WTC11 (cell line): Measurements from ENCODE around the gene CCDC92. TPM values are rescaled to one million over a fixed set of nuclear protein-coding genes. Genes with fewer than 3 reads are reported as not detected.

Source experiments
- ATAC-seq: fragments of 200-7000 bp; cut with Tn5 transposase; 2 replicates; pipeline ENCODE4 v1.10.0; 2021; ENCODE audit warnings: mild to moderate bottlenecking, moderate library complexity
- CTCF ChIA-PET: fragments of 300-600 bp; sonication (Branson Sonifier 250); formaldehyde crosslinking; loops from one replicate; lab custom pipeline; 2021; ENCODE audit warnings: antibody characterized with exemption; lab: Charles Lee
- POLR2A ChIA-PET: fragments of 350-600 bp; sonication (Branson Sonifier 250); formaldehyde crosslinking; loops from one replicate; lab custom pipeline; 2021; ENCODE audit warnings: antibody characterized with exemption; lab: Charles Lee
- DNase-seq: peaks from one replicate; pipeline ENCODE4 v3.0.0; 2021; ENCODE audit warnings: low spot score
- H3K27ac Mint-ChIP-seq: 2 replicates; pipeline ENCODE4 v1.8.0; 2021; ENCODE audit warnings: mixed read lengths
- H3K27me3 Mint-ChIP-seq: 2 replicates; pipeline ENCODE4 v1.8.0; 2021; ENCODE audit warnings: low read depth, mild to moderate bottlenecking, moderate library complexity, mixed read lengths
- H3K36me3 Mint-ChIP-seq: 2 replicates; pipeline ENCODE4 v1.8.0; 2021; ENCODE audit warnings: mixed read lengths
- H3K4me1 Mint-ChIP-seq: 2 replicates; pipeline ENCODE4 v1.8.0; 2022; ENCODE audit warnings: mixed read lengths
- H3K4me3 Mint-ChIP-seq: 2 replicates; pipeline ENCODE4 v1.8.0; 2021; ENCODE audit warnings: mild to moderate bottlenecking, moderate library complexity, mixed read lengths
- H3K9me3 Mint-ChIP-seq: 2 replicates; pipeline ENCODE4 v1.8.0; 2021; ENCODE audit warnings: mixed read lengths
- CBFB ChIP-seq: sonication (generic); formaldehyde crosslinking; IDR thresholded peaks from 2 replicates; pipeline ENCODE4 v1.8.1; 2022; ENCODE audit warnings: mild to moderate bottlenecking, low read depth, missing genetic modification reagents
- EMX1 ChIP-seq: fragments of 250-450 bp; sonication (Bioruptor Pico); IDR thresholded peaks from 2 replicates; pipeline ENCODE4 v1.8.0; 2021; ENCODE audit warnings: mild to moderate bottlenecking
- FOXJ3 ChIP-seq: sonication (generic); formaldehyde crosslinking; IDR thresholded peaks from 2 replicates; pipeline ENCODE4 v1.9.0; 2021; ENCODE audit warnings: missing genetic modification reagents, mild to moderate bottlenecking, borderline replicate concordance
- FOXP1 ChIP-seq: sonication (generic); formaldehyde crosslinking; IDR thresholded peaks from 2 replicates; pipeline ENCODE4 v1.8.0; 2022; ENCODE audit warnings: missing genetic modification reagents, mild to moderate bottlenecking, moderate library complexity, borderline replicate concordance
- GABPB1 ChIP-seq: sonication (generic); formaldehyde crosslinking; IDR thresholded peaks from 2 replicates; pipeline ENCODE4 v1.8.1; 2023; ENCODE audit warnings: mild to moderate bottlenecking, missing genetic modification reagents
- HMGA2 ChIP-seq: fragments of 250-450 bp; sonication (Bioruptor Pico); IDR thresholded peaks from 2 replicates; pipeline ENCODE4 v1.4.0; 2021; ENCODE audit warnings: mild to moderate bottlenecking, moderate library complexity
- MYBL2 ChIP-seq: sonication (generic); formaldehyde crosslinking; IDR thresholded peaks from 2 replicates; pipeline ENCODE4 v1.8.1; 2023; ENCODE audit warnings: mild to moderate bottlenecking, moderate library complexity, missing genetic modification reagents
- NR1H2 ChIP-seq: sonication (generic); formaldehyde crosslinking; IDR thresholded peaks from 2 replicates; pipeline ENCODE4 v1.9.0; 2021; ENCODE audit warnings: mild to moderate bottlenecking, moderate library complexity, missing genetic modification reagents
- NR3C1 ChIP-seq: sonication (generic); formaldehyde crosslinking; conservative IDR thresholded peaks from 2 replicates; pipeline ENCODE4 v1.8.1; 2023; ENCODE audit warnings: low read depth, mild to moderate bottlenecking, missing genetic modification reagents
- PRRX2 ChIP-seq: fragments of 250-450 bp; sonication (Bioruptor Pico); IDR thresholded peaks from 2 replicates; pipeline ENCODE4 v1.8.0; 2021; ENCODE audit warnings: mild to moderate bottlenecking
- SMAD4 ChIP-seq: sonication (generic); formaldehyde crosslinking; IDR thresholded peaks from 2 replicates; pipeline ENCODE4 v1.8.0; 2022; ENCODE audit warnings: mild to moderate bottlenecking, missing genetic modification reagents
- TCF7 ChIP-seq: sonication (generic); formaldehyde crosslinking; IDR thresholded peaks from 2 replicates; pipeline ENCODE4 v1.8.0; 2022; ENCODE audit warnings: mild to moderate bottlenecking, low read depth, missing genetic modification reagents, moderate library complexity
- ZNF232 ChIP-seq: sonication (generic); formaldehyde crosslinking; IDR thresholded peaks from 2 replicates; pipeline ENCODE4 v1.8.0; 2022; ENCODE audit warnings: mild to moderate bottlenecking, missing genetic modification reagents
- total RNA-seq: library from RNA; stranded (reverse); gene quantifications from 3 replicates; pipeline ENCODE4 v1.2.3, GENCODE V29; 2021
- TF ChIP-seq, protein P1 (sequence below): sonication (generic); formaldehyde crosslinking; IDR thresholded peaks from 2 replicates; pipeline ENCODE4 v1.8.0; 2022; ENCODE audit warnings: mild to moderate bottlenecking, missing genetic modification reagents
- TF ChIP-seq, protein P2 (sequence below): sonication (generic); formaldehyde crosslinking; IDR thresholded peaks from 2 replicates; pipeline ENCODE4 v1.8.1; 2022; ENCODE audit warnings: mild to moderate bottlenecking, missing genetic modification reagents, moderate library complexity, borderline replicate concordance
- TF ChIP-seq, protein P3 (sequence below): sonication (generic); formaldehyde crosslinking; IDR thresholded peaks from 2 replicates; pipeline ENCODE4 v1.8.1; 2023; ENCODE audit warnings: mild to moderate bottlenecking, missing genetic modification reagents, moderate library complexity
- TF ChIP-seq, protein P4 (sequence below): sonication (generic); formaldehyde crosslinking; IDR thresholded peaks from 2 replicates; pipeline ENCODE4 v1.8.1; 2022; ENCODE audit warnings: missing genetic modification reagents, borderline replicate concordance
- TF ChIP-seq, protein P5 (sequence below): fragments of 250-450 bp; sonication (Bioruptor Pico); IDR thresholded peaks from 2 replicates; pipeline ENCODE4 v1.9.0; 2021; ENCODE audit warnings: mild to moderate bottlenecking, borderline replicate concordance
- TF ChIP-seq, protein P6 (sequence below): sonication (generic); formaldehyde crosslinking; IDR thresholded peaks from 2 replicates; pipeline ENCODE4 v1.8.1; 2023; ENCODE audit warnings: mild to moderate bottlenecking, moderate library complexity, missing genetic modification reagents
- TF ChIP-seq, protein P7 (sequence below): sonication (generic); formaldehyde crosslinking; IDR thresholded peaks from 2 replicates; pipeline ENCODE4 v1.8.0; 2022; ENCODE audit warnings: mild to moderate bottlenecking, missing genetic modification reagents

Gene CCDC92
- total RNA-seq, 1 experiment from 2014 or later = 2.7 TPM

DNA sequence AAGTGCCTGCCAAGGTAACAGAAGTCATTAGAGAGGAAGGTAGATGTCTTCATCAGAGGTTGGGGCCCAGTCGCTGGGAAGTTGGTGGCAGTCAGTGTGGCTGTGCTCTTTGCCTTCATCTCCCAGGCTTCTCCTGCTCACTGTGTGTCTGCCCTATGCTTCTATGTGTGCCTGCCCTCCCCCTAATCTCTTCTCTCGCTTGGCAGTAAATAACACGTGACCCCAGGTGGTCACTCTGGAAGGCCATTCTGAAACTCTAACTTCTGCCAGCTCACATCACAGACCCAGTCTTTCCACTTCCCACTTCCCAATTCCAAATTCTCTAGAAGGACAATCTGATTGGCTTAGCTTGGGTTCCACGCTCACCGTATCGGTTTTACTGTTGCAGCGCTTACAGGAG is 9.6 kb upstream of the CCDC92 start (continued):
- TF ChIP-seq, protein P1, sequence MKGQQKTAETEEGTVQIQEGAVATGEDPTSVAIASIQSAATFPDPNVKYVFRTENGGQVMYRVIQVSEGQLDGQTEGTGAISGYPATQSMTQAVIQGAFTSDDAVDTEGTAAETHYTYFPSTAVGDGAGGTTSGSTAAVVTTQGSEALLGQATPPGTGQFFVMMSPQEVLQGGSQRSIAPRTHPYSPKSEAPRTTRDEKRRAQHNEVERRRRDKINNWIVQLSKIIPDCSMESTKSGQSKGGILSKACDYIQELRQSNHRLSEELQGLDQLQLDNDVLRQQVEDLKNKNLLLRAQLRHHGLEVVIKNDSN = no peak
- no peak for TF ChIP-seq FOXJ3
- TF ChIP-seq, protein P2, sequence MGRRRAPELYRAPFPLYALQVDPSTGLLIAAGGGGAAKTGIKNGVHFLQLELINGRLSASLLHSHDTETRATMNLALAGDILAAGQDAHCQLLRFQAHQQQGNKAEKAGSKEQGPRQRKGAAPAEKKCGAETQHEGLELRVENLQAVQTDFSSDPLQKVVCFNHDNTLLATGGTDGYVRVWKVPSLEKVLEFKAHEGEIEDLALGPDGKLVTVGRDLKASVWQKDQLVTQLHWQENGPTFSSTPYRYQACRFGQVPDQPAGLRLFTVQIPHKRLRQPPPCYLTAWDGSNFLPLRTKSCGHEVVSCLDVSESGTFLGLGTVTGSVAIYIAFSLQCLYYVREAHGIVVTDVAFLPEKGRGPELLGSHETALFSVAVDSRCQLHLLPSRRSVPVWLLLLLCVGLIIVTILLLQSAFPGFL = no peak
- TF ChIP-seq SMAD4 (CRISPR knock-in tag) = no peak
- TF ChIP-seq, protein P3, sequence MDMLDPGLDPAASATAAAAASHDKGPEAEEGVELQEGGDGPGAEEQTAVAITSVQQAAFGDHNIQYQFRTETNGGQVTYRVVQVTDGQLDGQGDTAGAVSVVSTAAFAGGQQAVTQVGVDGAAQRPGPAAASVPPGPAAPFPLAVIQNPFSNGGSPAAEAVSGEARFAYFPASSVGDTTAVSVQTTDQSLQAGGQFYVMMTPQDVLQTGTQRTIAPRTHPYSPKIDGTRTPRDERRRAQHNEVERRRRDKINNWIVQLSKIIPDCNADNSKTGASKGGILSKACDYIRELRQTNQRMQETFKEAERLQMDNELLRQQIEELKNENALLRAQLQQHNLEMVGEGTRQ (CRISPR knock-in tag) = no peak
- TF ChIP-seq, protein P4, sequence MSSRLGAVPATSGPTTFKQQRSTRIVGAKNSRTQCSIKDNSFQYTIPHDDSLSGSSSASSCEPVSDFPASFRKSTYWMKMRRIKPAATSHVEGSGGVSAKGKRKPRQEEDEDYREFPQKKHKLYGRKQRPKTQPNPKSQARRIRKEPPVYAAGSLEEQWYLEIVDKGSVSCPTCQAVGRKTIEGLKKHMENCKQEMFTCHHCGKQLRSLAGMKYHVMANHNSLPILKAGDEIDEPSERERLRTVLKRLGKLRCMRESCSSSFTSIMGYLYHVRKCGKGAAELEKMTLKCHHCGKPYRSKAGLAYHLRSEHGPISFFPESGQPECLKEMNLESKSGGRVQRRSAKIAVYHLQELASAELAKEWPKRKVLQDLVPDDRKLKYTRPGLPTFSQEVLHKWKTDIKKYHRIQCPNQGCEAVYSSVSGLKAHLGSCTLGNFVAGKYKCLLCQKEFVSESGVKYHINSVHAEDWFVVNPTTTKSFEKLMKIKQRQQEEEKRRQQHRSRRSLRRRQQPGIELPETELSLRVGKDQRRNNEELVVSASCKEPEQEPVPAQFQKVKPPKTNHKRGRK = no peak
- no peak for TF ChIP-seq HMGA2 (CRISPR knock-in tag)
- no peak for TF ChIP-seq TCF7
- TF ChIP-seq, protein P5, sequence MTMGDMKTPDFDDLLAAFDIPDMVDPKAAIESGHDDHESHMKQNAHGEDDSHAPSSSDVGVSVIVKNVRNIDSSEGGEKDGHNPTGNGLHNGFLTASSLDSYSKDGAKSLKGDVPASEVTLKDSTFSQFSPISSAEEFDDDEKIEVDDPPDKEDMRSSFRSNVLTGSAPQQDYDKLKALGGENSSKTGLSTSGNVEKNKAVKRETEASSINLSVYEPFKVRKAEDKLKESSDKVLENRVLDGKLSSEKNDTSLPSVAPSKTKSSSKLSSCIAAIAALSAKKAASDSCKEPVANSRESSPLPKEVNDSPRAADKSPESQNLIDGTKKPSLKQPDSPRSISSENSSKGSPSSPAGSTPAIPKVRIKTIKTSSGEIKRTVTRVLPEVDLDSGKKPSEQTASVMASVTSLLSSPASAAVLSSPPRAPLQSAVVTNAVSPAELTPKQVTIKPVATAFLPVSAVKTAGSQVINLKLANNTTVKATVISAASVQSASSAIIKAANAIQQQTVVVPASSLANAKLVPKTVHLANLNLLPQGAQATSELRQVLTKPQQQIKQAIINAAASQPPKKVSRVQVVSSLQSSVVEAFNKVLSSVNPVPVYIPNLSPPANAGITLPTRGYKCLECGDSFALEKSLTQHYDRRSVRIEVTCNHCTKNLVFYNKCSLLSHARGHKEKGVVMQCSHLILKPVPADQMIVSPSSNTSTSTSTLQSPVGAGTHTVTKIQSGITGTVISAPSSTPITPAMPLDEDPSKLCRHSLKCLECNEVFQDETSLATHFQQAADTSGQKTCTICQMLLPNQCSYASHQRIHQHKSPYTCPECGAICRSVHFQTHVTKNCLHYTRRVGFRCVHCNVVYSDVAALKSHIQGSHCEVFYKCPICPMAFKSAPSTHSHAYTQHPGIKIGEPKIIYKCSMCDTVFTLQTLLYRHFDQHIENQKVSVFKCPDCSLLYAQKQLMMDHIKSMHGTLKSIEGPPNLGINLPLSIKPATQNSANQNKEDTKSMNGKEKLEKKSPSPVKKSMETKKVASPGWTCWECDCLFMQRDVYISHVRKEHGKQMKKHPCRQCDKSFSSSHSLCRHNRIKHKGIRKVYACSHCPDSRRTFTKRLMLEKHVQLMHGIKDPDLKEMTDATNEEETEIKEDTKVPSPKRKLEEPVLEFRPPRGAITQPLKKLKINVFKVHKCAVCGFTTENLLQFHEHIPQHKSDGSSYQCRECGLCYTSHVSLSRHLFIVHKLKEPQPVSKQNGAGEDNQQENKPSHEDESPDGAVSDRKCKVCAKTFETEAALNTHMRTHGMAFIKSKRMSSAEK (CRISPR knock-in tag) = no peak

DNA sequence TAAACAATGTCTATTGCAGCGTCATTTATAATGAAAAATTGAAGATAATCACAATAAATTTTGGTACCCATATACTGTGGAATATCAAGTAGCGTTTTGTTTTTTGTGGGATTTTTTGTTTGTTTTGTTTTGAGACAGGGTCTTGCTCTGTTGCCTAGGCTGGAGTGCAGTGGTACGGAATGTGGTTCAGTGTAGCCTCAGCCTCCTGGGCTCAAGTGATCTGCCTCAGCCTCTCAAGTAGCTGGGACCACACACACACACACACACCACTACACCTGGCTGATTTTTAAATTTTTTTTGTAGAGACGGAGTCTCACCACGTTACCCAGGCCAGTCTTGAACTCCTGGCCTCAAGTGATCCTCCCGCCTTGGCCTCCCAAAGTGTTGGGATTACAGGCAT is 6.9 kb upstream of the CCDC92 start:
- Mint-ChIP-seq H3K27ac (no peak overlapping the region), H3K27me3 (peaks cover 24% of the 10 kb centered on the region), H3K4me1 (peaks cover 8% of the 10 kb centered on the region), H3K36me3 (peaks cover 14% of the 10 kb centered on the region), H3K9me3 (no peaks in the 10 kb centered on the region), H3K4me3 (no peak overlapping the region)
- ChIA-PET CTCF (no interaction called here), POLR2A (no interaction called here)
- DNase-seq (no peak), ATAC-seq (no peak)
- TF ChIP-seq, protein P2 = no peak
- TF ChIP-seq NR3C1 = no peak
- no peak for TF ChIP-seq TCF7
- no peak for TF ChIP-seq CBFB
- TF ChIP-seq MYBL2 = no peak
- TF ChIP-seq ZNF232 (CRISPR knock-in tag) = no peak
- TF ChIP-seq, protein P3 (CRISPR knock-in tag) = no peak
- TF ChIP-seq, protein P6, sequence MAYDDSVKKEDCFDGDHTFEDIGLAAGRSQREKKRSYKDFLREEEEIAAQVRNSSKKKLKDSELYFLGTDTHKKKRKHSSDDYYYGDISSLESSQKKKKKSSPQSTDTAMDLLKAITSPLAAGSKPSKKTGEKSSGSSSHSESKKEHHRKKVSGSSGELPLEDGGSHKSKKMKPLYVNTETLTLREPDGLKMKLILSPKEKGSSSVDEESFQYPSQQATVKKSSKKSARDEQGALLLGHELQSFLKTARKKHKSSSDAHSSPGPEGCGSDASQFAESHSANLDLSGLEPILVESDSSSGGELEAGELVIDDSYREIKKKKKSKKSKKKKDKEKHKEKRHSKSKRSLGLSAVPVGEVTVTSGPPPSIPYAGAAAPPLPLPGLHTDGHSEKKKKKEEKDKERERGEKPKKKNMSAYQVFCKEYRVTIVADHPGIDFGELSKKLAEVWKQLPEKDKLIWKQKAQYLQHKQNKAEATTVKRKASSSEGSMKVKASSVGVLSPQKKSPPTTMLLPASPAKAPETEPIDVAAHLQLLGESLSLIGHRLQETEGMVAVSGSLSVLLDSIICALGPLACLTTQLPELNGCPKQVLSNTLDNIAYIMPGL (CRISPR knock-in tag) = no peak
- TF ChIP-seq, protein P7, sequence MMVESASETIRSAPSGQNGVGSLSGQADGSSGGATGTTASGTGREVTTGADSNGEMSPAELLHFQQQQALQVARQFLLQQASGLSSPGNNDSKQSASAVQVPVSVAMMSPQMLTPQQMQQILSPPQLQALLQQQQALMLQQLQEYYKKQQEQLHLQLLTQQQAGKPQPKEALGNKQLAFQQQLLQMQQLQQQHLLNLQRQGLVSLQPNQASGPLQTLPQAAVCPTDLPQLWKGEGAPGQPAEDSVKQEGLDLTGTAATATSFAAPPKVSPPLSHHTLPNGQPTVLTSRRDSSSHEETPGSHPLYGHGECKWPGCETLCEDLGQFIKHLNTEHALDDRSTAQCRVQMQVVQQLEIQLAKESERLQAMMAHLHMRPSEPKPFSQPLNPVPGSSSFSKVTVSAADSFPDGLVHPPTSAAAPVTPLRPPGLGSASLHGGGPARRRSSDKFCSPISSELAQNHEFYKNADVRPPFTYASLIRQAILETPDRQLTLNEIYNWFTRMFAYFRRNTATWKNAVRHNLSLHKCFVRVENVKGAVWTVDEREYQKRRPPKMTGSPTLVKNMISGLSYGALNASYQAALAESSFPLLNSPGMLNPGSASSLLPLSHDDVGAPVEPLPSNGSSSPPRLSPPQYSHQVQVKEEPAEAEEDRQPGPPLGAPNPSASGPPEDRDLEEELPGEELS (CRISPR knock-in tag) = no peak
- no peak for TF ChIP-seq NR1H2
- TF ChIP-seq GABPB1 = no peak
- TF ChIP-seq EMX1 (CRISPR knock-in tag) = no peak
- no peak for TF ChIP-seq PRRX2
- no peak for TF ChIP-seq FOXP1 (CRISPR knock-in tag)
